Peyer's patch (tissue), 4 donors: Measurements from ENCODE around the gene INPP5A. TPM values are rescaled to one million over a fixed set of nuclear protein-coding genes. Genes with fewer than 3 reads are reported as not detected.

ENCODE experiments used
- DNase-seq, 3 donors: peaks; one replicate each; pipeline ENCODE4 v3.0.0-alpha.2; 2017 to 2019
- H3K27ac ChIP-seq, 4 donors: fragments of 200-600 bp; sonication (generic); one replicate each; pipeline ENCODE4 v1.5.1; 2016 to 2019
- H3K27me3 ChIP-seq, 2 donors: fragments of 200-600 bp; sonication (generic); one replicate each; pipeline ENCODE4 v1.5.1; 2019
- H3K36me3 ChIP-seq, 3 donors: fragments of 200-600 bp; sonication (generic); one replicate each; pipeline ENCODE4 v1.5.1; 2016 to 2019
- H3K4me1 ChIP-seq, 4 donors: fragments of 200-600 bp; sonication (generic); one replicate each; pipeline ENCODE4 v1.5.1; 2016 to 2019
- H3K4me3 ChIP-seq, 4 donors: fragments of 200-600 bp; sonication (generic); 1 replicate in 3 of 4; 2 replicates in 1 of 4; pipeline ENCODE4 v1.5.1; 2016 to 2019; ENCODE audit warnings: mild to moderate bottlenecking in 1 of 4
- H3K9me3 ChIP-seq, 4 donors: fragments of 200-600 bp; sonication (generic); one replicate each; pipeline ENCODE4 v1.5.1; 2016 to 2019; ENCODE audit warnings: mild to moderate bottlenecking in 1 of 4
- CTCF ChIP-seq, 6 experiments: fragments of 450-650 bp in 4 of 6; fragments of 200-600 bp in 2 of 6; sonication (generic) in 1 of 6; IDR thresholded peaks; one replicate each; pipeline ENCODE4 v1.5.1; 2017 to 2019; ENCODE audit warnings: antibody characterized with exemption in 6 of 6, mild to moderate bottlenecking in 3 of 6, moderate library complexity in 1 of 6
- POLR2A ChIP-seq, 2 donors: fragments of 450-650 bp; IDR thresholded peaks; one replicate each; pipeline ENCODE4 v1.5.1; 2017; ENCODE audit warnings: antibody characterized with exemption in 2 of 2, mild to moderate bottlenecking in 2 of 2, moderate library complexity in 2 of 2
- total RNA-seq, 4 donors: library from RNA; depleted of rRNA; stranded (reverse); fragments of >200 nt; gene quantifications; one replicate each; pipeline ENCODE4 v1.1.0, GENCODE V29; 2016

Gene INPP5A
- total RNA-seq, 4 donors from 2014 or later: 33.8 to 76.4 (median 38.1) TPM

- Histone ChIP-seq H3K27ac (no peak overlapping the region), H3K9me3 (no peaks in the 10 kb centered on the region), H3K4me1 (peaks cover 0 to 19% (median 0%) of the 10 kb centered on the region in 4 donors), H3K4me3 (no peak overlapping the region), H3K36me3 (peaks cover 0 to 27% (median 0%) of the 10 kb centered on the region in 3 donors), H3K27me3 (no peaks in the 10 kb centered on the region)
- TF ChIP-seq POLR2A (IDR thresholded peaks at IDR 0.05) (no peak), CTCF (IDR thresholded peaks at IDR 0.05) (no peak)
- peak in 2 of 3 donors; percentile 38 to 39 for DNase-seq
Observed at GRCh38 chr10:132645630-132646442, 108.2 kb downstream of the INPP5A start.

- H3K27me3 ChIP-seq: no peaks in the 10 kb centered on the region
- TF ChIP-seq POLR2A (IDR thresholded peaks at IDR 0.05) (no peak), CTCF (IDR thresholded peaks at IDR 0.05) (no peak)
- H3K4me3 ChIP-seq: no peak overlapping the region
- H3K4me1 ChIP-seq: peaks cover 0 to 14% (median 0%) of the 10 kb centered on the region in 4 donors
- H3K9me3 ChIP-seq: no peaks in the 10 kb centered on the region
- H3K36me3 ChIP-seq: peaks cover 0 to 29% (median 0%) of the 10 kb centered on the region in 3 donors
- peak in 2 of 3 donors; percentile 38 to 42 for DNase-seq
- H3K27ac ChIP-seq: no peak overlapping the region
Observed at GRCh38 chr10:132646443-132647097, 109.0 kb downstream of the INPP5A start.

- H3K9me3 ChIP-seq: no peaks in the 10 kb centered on the region
Observed at GRCh38 chr10:132647424-132647823, 109.8 kb downstream of the INPP5A start.

GRCh38 chr10:132648072-132648850 lies 110.7 kb downstream of the INPP5A start:
- peaks cover 0 to 6% (median 0%) of the 10 kb centered on the region in 4 donors for H3K4me1 ChIP-seq
- no peak overlapping the region for H3K27ac ChIP-seq
- peaks cover 0 to 44% (median 0%) of the 10 kb centered on the region in 3 donors for H3K36me3 ChIP-seq
- H3K9me3 ChIP-seq: no peaks in the 10 kb centered on the region
- DNase-seq: peak in 2 of 3 donors; percentile 26 to 34
- H3K27me3 ChIP-seq: no peaks in the 10 kb centered on the region
- no peak overlapping the region for H3K4me3 ChIP-seq
- no peak for TF ChIP-seq CTCF (IDR thresholded peaks at IDR 0.05)
- TF ChIP-seq POLR2A (IDR thresholded peaks at IDR 0.05): no peak

More at GRCh38 chr10:132647424-132647823, 109.8 kb downstream of the INPP5A start:
- no peak overlapping the region for H3K4me3 ChIP-seq
- DNase-seq: peak in 2 of 3 donors; percentile 21 to 33
- no peak for TF ChIP-seq CTCF (IDR thresholded peaks at IDR 0.05)
- no peak for TF ChIP-seq POLR2A (IDR thresholded peaks at IDR 0.05)
- no peak overlapping the region for H3K27ac ChIP-seq
- H3K4me1 ChIP-seq: peaks cover 0 to 6% (median 0%) of the 10 kb centered on the region in 4 donors
- H3K27me3 ChIP-seq: no peaks in the 10 kb centered on the region
- peaks cover 0 to 36% (median 0%) of the 10 kb centered on the region in 3 donors for H3K36me3 ChIP-seq

- H3K4me1 ChIP-seq: peaks cover 0 to 3% (median 0%) of the 10 kb centered on the region in 4 donors
- H3K4me3 ChIP-seq: no peak overlapping the region
- no peaks in the 10 kb centered on the region for H3K9me3 ChIP-seq
- peak in 1 of 3 donors; percentile 8 for DNase-seq
- H3K27ac ChIP-seq: no peak overlapping the region
- no peak for TF ChIP-seq POLR2A (IDR thresholded peaks at IDR 0.05)
- no peak for TF ChIP-seq CTCF (IDR thresholded peaks at IDR 0.05)
- peaks cover 0 to 51% (median 0%) of the 10 kb centered on the region in 3 donors for H3K36me3 ChIP-seq
- H3K27me3 ChIP-seq: no peaks in the 10 kb centered on the region
Observed at GRCh38 chr10:132648851-132649528, 111.4 kb downstream of the INPP5A start.
